Bronchial epithelial cell (primary cell): ENCODE results near the gene ACAT2. TPM values are rescaled to one million over a fixed set of nuclear protein-coding genes. Genes with fewer than 3 reads are reported as not detected.
A peak's percentile ranks its signal among the peaks of the same experiment; 100 is the strongest.
"Not testable (repeated sequence)": the region's sequence is repeated elsewhere in the genome, so short reads cannot be mapped to it uniquely, and the experiment has no call there.

Experiments
- DNase-seq: peaks from one replicate; pipeline ENCODE4 v3.0.0-alpha.2; 2010; ENCODE audit warnings: low read depth
- FAIRE-seq: peaks from 2 replicates; lab custom pipeline; 2011; peaks lifted over from hg19 to GRCh38; lab: Jason Lieb, UNC
- H3K27me3 ChIP-seq: 2 replicates; pipeline ENCODE4 v1.5.1; 2011; ENCODE audit warnings: low read length; ENCODE audit not compliant: control insufficient read depth, insufficient read depth
- H3K36me3 ChIP-seq: 2 replicates; pipeline ENCODE4 v1.5.1; 2011; ENCODE audit warnings: low read length; ENCODE audit not compliant: control insufficient read depth, insufficient read depth
- H3K4me3 ChIP-seq: 2 replicates; pipeline ENCODE4 v1.5.1; 2011; ENCODE audit warnings: mild to moderate bottlenecking, low read depth, low read length, control low read depth
- CTCF ChIP-seq: IDR thresholded peaks from 2 replicates; pipeline ENCODE4 v1.5.1; 2011; ENCODE audit warnings: mild to moderate bottlenecking, moderate library complexity, low read length, control low read depth, inconsistent platforms; ENCODE audit not compliant: insufficient read depth, severe bottlenecking
- total RNA-seq: library from RNA; depleted of rRNA; stranded (reverse); fragments of >200 nt; gene quantifications from 2 replicates; pipeline ENCODE4 v1.2.1, GENCODE V29; 2014

Gene ACAT2
- total RNA-seq, 1 donor from 2014 or later, result 42.9 TPM

- no peak for FAIRE-seq
- Histone ChIP-seq H3K27me3 (no peaks in the 10 kb centered on the region), H3K36me3 (peaks cover 8% of the 10 kb centered on the region), H3K4me3 (no peak overlapping the region)
- DNase-seq, result no peak
- TF ChIP-seq CTCF, result no peak
Observed at GRCh38 chr6:159739341-159739740, 22.5 kb upstream of the ACAT2 start.

- TF ChIP-seq CTCF, result no peak
- Histone ChIP-seq H3K27me3 (no peaks in the 10 kb centered on the region), H3K4me3 (no peak overlapping the region), H3K36me3 (peaks cover 16% of the 10 kb centered on the region)
- FAIRE-seq (no peak), DNase-seq (no peak)
Observed at GRCh38 chr6:159742165-159742564, 19.7 kb upstream of the ACAT2 start.

GRCh38 chr6:159745081-159745480 lies 16.8 kb upstream of the ACAT2 start:
- no peak for TF ChIP-seq CTCF
- no peak for FAIRE-seq
- Histone ChIP-seq H3K27me3 (no peaks in the 10 kb centered on the region), H3K36me3 (peaks cover 16% of the 10 kb centered on the region), H3K4me3 (no peak overlapping the region)
- DNase-seq, result no peak

GRCh38 chr6:159746759-159747158 lies 15.1 kb upstream of the ACAT2 start:
- no peak for FAIRE-seq
- TF ChIP-seq CTCF, result no peak
- H3K36me3 ChIP-seq, result peaks cover 14% of the 10 kb centered on the region
- no peak overlapping the region for H3K4me3 ChIP-seq
- no peaks in the 10 kb centered on the region for H3K27me3 ChIP-seq
- DNase-seq, result no peak

GRCh38 chr6:159748127-159748526 lies 13.7 kb upstream of the ACAT2 start:
- not testable (repeated sequence) for H3K4me3 ChIP-seq, H3K36me3 ChIP-seq, DNase-seq, H3K27me3 ChIP-seq
- peak; percentile 100 for FAIRE-seq

- FAIRE-seq, result no peak
- peaks cover 11% of the 10 kb centered on the region for H3K36me3 ChIP-seq
Observed at GRCh38 chr6:159751448-159751847, 10.4 kb upstream of the ACAT2 start.

More at GRCh38 chr6:159751448-159751847, 10.4 kb upstream of the ACAT2 start:
- H3K4me3 ChIP-seq, result no peak overlapping the region
- no peak for DNase-seq
- no peak for TF ChIP-seq CTCF
- no peaks in the 10 kb centered on the region for H3K27me3 ChIP-seq
